ENCODE results near the gene IL13.

IL13 gene

GRCh38 chr5:132657676-132658380 is at the start of gene IL13:
Gene IL13 (plus strand): TSS chr5:132658173. CDS start chr5:132658187, 14 bp downstream.
- Histone ChIP-seq H3K9me3 (ENCODE audit: insufficient read depth, low read length, severe bottlenecking) (no peaks in the 10 kb centered on the region), H3K9ac (ENCODE audit: low read depth, low read length) (no peak within 1 kb of the TSS), H3K4me1 (ENCODE audit: insufficient read depth, low read length) (0 out of 2 replicates have a peak, but pooled peaks cover under 1% of the 10 kb centered on the region), H3K4me2 (ENCODE audit: insufficient read depth, low read length) (no peak within 1 kb of the TSS), H3K4me3 (ENCODE audit: low read depth in 1 of 2, low read length in 2 of 2) (no peak within 1 kb of the TSS), H2AFZ (ENCODE audit: low read depth, low read length) (no peak within 1 kb of the TSS), H3K27ac (ENCODE audit: low read length) (no peak within 1 kb of the TSS), H4K20me1 (ENCODE audit: insufficient read depth, low read length) (no peaks in the 10 kb centered on the region), H3K27me3 (ENCODE audit: insufficient read depth, low read length, poor library complexity) (no peaks in the 10 kb centered on the region), H3K36me3 (ENCODE audit: insufficient read depth, low read length) (no peaks in the 10 kb centered on the region), H3K79me2 (ENCODE audit: insufficient read depth, low read length) (no peaks in the 10 kb centered on the region)
- DNase-seq, result no peak
- no peak for TF ChIP-seq EZH2 (IDR thresholded peaks at IDR 0.05; ENCODE audit: borderline replicate concordance, low read depth, low read length, severe bottlenecking)
- no peak for TF ChIP-seq CTCF (IDR thresholded peaks at IDR 0.05; ENCODE audit: borderline replicate concordance, extremely low read depth, low read length, poor library complexity, severe bottlenecking)
- ATAC-seq (ENCODE audit: insufficient read depth, low read depth), result no peak

- H3K27me3 ChIP-seq (ENCODE audit: insufficient read depth, low read length, poor library complexity), result no peaks in the 10 kb centered on the region
- H3K9ac ChIP-seq (ENCODE audit: low read depth, low read length), result no peak overlapping the region
- DNase-seq, result no peak
- H3K4me3 ChIP-seq (ENCODE audit: low read depth in 1 of 2, low read length in 2 of 2), result no peak overlapping the region
- H3K4me1 ChIP-seq (ENCODE audit: insufficient read depth, low read length), result no peaks in the 10 kb centered on the region
- no peaks in the 10 kb centered on the region for H3K9me3 ChIP-seq (ENCODE audit: insufficient read depth, low read length, severe bottlenecking)
- no peak overlapping the region for H2AFZ ChIP-seq (ENCODE audit: low read depth, low read length)
- peaks cover 77% of the 10 kb centered on the region for H3K36me3 ChIP-seq (ENCODE audit: insufficient read depth, low read length)
- no peak overlapping the region for H3K27ac ChIP-seq (ENCODE audit: low read length)
- no peaks in the 10 kb centered on the region for H4K20me1 ChIP-seq (ENCODE audit: insufficient read depth, low read length)
- no peak overlapping the region for H3K4me2 ChIP-seq (ENCODE audit: insufficient read depth, low read length)
- no peak for TF ChIP-seq CTCF (IDR thresholded peaks at IDR 0.05; ENCODE audit: borderline replicate concordance, extremely low read depth, low read length, poor library complexity, severe bottlenecking)
- no peak for TF ChIP-seq EZH2 (IDR thresholded peaks at IDR 0.05; ENCODE audit: borderline replicate concordance, low read depth, low read length, severe bottlenecking)
- no peak for ATAC-seq (ENCODE audit: insufficient read depth, low read depth)
- no peaks in the 10 kb centered on the region for H3K79me2 ChIP-seq (ENCODE audit: insufficient read depth, low read length)
Observed at GRCh38 chr5:132611965-132612364, 46.0 kb upstream of the IL13 start.

- H4K20me1 ChIP-seq (ENCODE audit: insufficient read depth, low read length), result no peaks in the 10 kb centered on the region
- H3K9ac ChIP-seq (ENCODE audit: low read depth, low read length), result no peak overlapping the region
- H3K79me2 ChIP-seq (ENCODE audit: insufficient read depth, low read length), result no peaks in the 10 kb centered on the region
- no peak overlapping the region for H2AFZ ChIP-seq (ENCODE audit: low read depth, low read length)
- TF ChIP-seq EZH2 (IDR thresholded peaks at IDR 0.05; ENCODE audit: borderline replicate concordance, low read depth, low read length, severe bottlenecking) (no peak), CTCF (IDR thresholded peaks at IDR 0.05; ENCODE audit: borderline replicate concordance, extremely low read depth, low read length, poor library complexity, severe bottlenecking) (no peak)
- H3K36me3 ChIP-seq (ENCODE audit: insufficient read depth, low read length), result peaks cover 84% of the 10 kb centered on the region
- H3K9me3 ChIP-seq (ENCODE audit: insufficient read depth, low read length, severe bottlenecking), result no peaks in the 10 kb centered on the region
- no peak overlapping the region for H3K4me3 ChIP-seq (ENCODE audit: low read depth in 1 of 2, low read length in 2 of 2)
- H3K27me3 ChIP-seq (ENCODE audit: insufficient read depth, low read length, poor library complexity), result no peaks in the 10 kb centered on the region
- H3K27ac ChIP-seq (ENCODE audit: low read length), result no peak overlapping the region
- no peak for DNase-seq
- ATAC-seq (ENCODE audit: insufficient read depth, low read depth), result no peak
- no peaks in the 10 kb centered on the region for H3K4me1 ChIP-seq (ENCODE audit: insufficient read depth, low read length)
- no peak overlapping the region for H3K4me2 ChIP-seq (ENCODE audit: insufficient read depth, low read length)
Observed at GRCh38 chr5:132612846-132613245, 45.1 kb upstream of the IL13 start.
